Activated naive CD8-positive, alpha-beta T cell treated with anti-CD3 and anti-CD28 coated beads for 36 hours (primary cell): Measurements from ENCODE around the gene DPY19L2. TPM values are rescaled to one million over a fixed set of nuclear protein-coding genes. Genes with fewer than 3 reads are reported as not detected.
"Not testable (repeated sequence)": the region's sequence is repeated elsewhere in the genome, so short reads cannot be mapped to it uniquely, and the experiment has no call there.

Source experiments
- DNase-seq: peaks from one replicate; pipeline ENCODE4 v3.0.0; 2021
- H3K27ac Mint-ChIP-seq: one replicate; pipeline ENCODE4 v1.8.0; 2022; ENCODE audit warnings: mild to moderate bottlenecking, moderate library complexity, mixed read lengths
- H3K27me3 Mint-ChIP-seq: one replicate; pipeline ENCODE4 v1.8.0; 2022; ENCODE audit warnings: mild to moderate bottlenecking, mixed read lengths
- H3K36me3 Mint-ChIP-seq: one replicate; pipeline ENCODE4 v1.8.0; 2021; ENCODE audit warnings: mild to moderate bottlenecking, mixed read lengths
- H3K4me1 Mint-ChIP-seq: one replicate; pipeline ENCODE4 v1.8.0; 2021; ENCODE audit warnings: mixed read lengths
- H3K4me3 Mint-ChIP-seq: one replicate; pipeline ENCODE4 v1.8.0; 2022; ENCODE audit warnings: mild to moderate bottlenecking, moderate library complexity, mixed read lengths
- H3K9me3 Mint-ChIP-seq: one replicate; pipeline ENCODE4 v1.8.0; 2022; ENCODE audit warnings: mixed read lengths
- total RNA-seq, 2 experiments: library from RNA; stranded (reverse); gene quantifications; one replicate each; pipeline ENCODE4 v1.2.3, GENCODE V29; 2021

The DPY19L2 gene
- 1 to 10 TPM; 4.6 to 6.2 TPM for total RNA-seq

DNA sequence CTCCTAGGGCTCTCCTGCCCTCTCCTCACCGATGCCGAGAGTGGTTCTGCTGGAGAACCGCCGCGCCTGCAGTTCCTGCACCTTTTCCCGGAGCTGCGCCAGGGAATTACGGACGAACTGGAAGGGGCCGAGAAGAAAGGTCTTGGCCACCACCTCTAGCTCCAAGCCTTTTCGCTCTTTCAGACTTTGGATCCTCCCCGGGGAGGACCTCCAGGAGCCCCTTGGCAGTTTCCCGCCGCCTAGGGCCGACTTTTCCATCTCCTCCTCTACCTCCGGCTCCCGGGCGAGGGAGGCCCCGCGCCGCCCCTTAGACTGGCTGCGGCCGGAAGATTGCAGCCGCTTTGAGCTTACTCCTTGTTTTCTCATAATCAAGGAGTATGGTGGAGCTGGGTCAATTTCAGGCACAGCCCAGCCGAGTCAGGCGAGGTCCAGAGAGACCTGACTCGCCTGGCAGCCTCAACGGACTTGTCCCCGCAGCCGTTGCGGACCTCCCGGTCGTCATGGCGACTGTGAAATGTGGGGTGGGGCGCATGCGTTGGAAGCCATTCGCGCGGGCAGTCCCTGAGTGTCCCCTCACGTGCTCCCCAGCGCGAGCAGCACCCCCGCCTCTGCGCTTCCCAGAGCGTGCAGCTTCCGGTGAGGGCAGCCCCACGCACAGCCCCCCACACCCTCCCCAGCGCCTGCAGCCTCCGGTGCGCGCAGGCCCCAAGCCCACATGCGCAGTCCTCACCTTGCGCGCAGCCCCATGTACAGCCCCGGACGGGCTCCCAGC lies at the start of gene DPY19L2:
Gene DPY19L2 (minus strand): TSS at position 466 of the 772 bp plus-strand sequence. CDS start 100 bp downstream, at position 366.
- Mint-ChIP-seq H3K36me3 (peaks cover 4% of the 10 kb centered on the region), H3K4me1 (peaks cover 29% of the 10 kb centered on the region), H3K4me3 (peak within 1 kb of the TSS; percentile 88), H3K27me3 (no peaks in the 10 kb centered on the region), H3K9me3 (no peaks in the 10 kb centered on the region), H3K27ac (peak within 1 kb of the TSS; percentile 77)
- peak; percentile 86 for DNase-seq

DNA sequence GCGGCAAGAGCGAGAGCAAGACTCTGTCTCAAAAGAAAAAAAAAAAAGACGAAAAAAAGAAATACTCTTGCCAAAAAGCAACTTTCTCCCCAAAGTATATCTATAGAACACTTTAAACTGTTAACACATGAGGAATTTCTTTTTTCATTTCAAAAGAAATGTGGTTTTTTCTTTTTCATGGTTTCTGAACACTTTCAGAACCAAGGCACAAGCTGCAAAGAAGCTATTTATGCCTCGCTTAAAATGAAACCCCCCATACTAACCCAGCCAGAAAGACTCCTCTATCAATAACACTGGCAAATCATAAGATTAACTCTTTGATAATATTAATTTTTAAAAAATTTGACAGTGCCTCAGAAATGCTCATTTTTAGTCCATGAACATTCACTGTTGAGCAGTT lies 48.6 kb upstream of the DPY19L2 start:
- peaks cover 25% of the 10 kb centered on the region for H3K4me1 Mint-ChIP-seq
- not testable (repeated sequence) for H3K36me3 Mint-ChIP-seq, H3K27ac Mint-ChIP-seq, H3K9me3 Mint-ChIP-seq, H3K27me3 Mint-ChIP-seq, DNase-seq, H3K4me3 Mint-ChIP-seq

DNA sequence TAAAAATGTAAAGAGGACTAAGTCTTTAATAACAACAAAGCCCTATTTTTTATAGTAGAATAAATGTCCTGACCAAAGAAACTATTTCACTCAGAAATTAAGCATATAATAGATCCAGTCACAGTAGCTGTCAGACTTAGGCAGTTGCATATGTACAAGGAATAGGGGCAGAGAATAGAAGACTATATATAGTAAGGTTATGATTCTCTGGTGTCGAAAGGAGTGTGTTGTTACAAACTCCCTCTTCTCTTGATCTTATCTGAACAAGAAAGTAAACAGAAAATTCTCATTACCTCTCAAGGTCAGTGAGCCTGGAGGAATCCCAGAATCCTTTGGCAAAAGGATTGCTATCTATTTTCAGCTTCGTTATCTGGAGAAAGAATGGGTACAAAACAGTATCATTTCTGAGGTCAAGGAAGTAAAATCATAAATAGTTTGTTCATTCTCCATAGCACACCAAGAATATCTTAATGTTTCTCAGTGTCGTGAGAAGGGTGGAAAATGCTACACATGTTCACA lies 46.9 kb upstream of the DPY19L2 start:
- not testable (repeated sequence) for H3K4me3 Mint-ChIP-seq, H3K27me3 Mint-ChIP-seq, H3K36me3 Mint-ChIP-seq, DNase-seq, H3K9me3 Mint-ChIP-seq
- H3K27ac Mint-ChIP-seq = peak overlapping the region; percentile 51
- peaks cover 27% of the 10 kb centered on the region for H3K4me1 Mint-ChIP-seq

DNA sequence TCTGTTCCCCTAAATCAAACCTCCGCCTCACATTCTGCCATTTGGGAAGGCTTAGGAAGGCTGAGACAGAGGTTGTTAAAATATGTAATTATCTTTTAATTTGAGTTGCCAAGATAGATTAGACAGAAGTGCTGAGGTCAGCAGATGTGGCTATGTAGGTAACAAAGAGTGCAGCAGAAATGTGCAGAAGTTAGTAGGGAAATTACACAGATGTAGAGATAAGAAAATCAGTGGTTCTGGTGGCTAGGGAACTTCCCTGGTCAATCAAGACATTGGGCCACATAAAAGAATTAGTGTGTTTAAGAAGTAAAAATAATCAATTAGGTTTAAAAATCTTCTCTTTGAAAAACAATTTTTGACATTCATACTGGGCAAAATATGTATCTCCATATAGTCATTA lies 46.1 kb upstream of the DPY19L2 start:
- H3K27ac Mint-ChIP-seq = peak overlapping the region; percentile 76
- H3K27me3 Mint-ChIP-seq, H3K36me3 Mint-ChIP-seq, H3K4me3 Mint-ChIP-seq, H3K9me3 Mint-ChIP-seq, DNase-seq: not testable (repeated sequence)
- peaks cover 26% of the 10 kb centered on the region for H3K4me1 Mint-ChIP-seq

DNA sequence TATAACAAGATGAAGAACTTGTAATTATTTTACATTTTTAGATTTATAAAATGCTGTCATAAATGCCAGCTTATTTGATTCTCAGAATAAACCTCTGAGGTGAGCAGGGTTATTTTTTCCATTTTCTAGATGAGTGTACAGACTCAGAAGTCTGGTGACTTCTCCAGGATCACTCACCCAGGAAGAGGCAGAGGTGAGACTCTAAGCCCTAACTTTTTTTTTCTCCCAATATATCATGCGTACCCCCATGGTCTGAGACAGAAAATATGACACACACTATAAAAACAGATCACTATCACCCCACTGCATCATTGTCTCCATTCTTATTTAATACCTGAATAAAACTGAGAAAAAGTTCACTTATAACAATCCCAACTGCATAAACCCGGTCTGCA lies 45.4 kb upstream of the DPY19L2 start:
- not testable (repeated sequence) for H3K4me3 Mint-ChIP-seq, H3K27me3 Mint-ChIP-seq, H3K9me3 Mint-ChIP-seq, H3K36me3 Mint-ChIP-seq
- peak overlapping the region; percentile 76 for H3K27ac Mint-ChIP-seq
- peak; percentile 11 for DNase-seq
- H3K4me1 Mint-ChIP-seq = peaks cover 26% of the 10 kb centered on the region

DNA sequence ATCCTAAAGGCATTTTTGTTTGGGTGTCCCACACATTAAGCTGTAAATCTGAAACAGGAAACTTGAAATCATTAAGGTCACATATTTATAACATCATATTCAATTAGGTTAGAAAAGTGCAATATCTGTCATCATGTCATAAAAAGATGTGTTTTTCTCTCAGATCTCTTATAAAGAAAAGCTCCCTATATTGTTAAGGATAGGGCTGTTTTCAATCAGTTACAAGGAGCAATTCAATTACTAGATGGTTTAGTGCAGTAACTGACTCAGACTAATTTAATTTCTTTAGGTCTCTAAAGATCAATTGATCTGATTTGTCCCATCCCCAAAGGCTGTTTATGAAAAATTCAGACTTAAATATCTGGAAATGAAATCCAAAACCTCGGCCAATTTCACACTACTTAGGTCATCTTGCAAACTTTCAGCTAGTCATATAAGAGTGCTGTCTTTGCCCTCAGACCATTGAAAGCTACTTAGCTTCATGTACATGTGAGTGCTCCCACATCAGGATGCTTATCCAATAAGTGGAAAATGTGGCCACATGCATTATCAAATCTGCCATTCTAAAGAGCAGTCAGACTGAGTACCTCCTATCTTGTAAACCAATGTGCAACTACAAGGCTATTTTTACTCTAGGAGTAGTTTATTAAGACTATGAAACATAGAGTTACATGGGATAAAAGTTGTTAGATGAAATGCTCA lies 44.8 kb upstream of the DPY19L2 start:
- not testable (repeated sequence) for H3K4me3 Mint-ChIP-seq, H3K9me3 Mint-ChIP-seq, DNase-seq, H3K27me3 Mint-ChIP-seq, H3K36me3 Mint-ChIP-seq
- Mint-ChIP-seq H3K4me1 (peaks cover 26% of the 10 kb centered on the region), H3K27ac (peak overlapping the region; percentile 77)

DNA sequence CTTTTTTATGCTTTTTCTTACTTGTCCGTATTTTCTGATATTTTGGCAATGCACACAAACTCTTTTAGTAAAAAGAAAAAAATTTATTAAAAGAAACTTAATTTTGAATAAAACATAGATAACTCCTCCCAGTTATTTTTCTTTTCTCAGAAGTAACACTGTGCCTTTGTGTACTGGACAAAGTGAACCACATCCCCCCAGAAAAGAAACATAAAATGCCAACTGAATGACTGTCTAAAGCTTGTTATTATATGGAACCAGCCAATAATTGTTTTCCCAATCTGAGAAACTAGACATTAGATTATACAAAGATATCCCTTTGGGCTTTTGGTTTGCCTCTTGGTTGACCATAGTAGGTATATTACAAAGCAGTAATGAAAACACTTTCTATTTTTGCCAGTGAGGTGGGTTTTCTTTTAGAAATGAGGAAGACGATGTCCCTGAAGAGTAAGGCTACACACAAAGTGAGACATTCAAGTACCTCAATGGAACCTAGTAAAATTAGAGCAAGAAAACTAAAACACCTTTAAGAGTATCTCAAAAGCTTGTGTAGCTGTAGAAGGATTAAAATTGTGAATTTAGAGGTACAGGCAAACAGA lies 44.2 kb upstream of the DPY19L2 start:
- not testable (repeated sequence) for H3K9me3 Mint-ChIP-seq, DNase-seq, H3K4me3 Mint-ChIP-seq, H3K36me3 Mint-ChIP-seq, H3K27me3 Mint-ChIP-seq
- H3K27ac Mint-ChIP-seq = peak overlapping the region; percentile 77
- peaks cover 25% of the 10 kb centered on the region for H3K4me1 Mint-ChIP-seq

DNA sequence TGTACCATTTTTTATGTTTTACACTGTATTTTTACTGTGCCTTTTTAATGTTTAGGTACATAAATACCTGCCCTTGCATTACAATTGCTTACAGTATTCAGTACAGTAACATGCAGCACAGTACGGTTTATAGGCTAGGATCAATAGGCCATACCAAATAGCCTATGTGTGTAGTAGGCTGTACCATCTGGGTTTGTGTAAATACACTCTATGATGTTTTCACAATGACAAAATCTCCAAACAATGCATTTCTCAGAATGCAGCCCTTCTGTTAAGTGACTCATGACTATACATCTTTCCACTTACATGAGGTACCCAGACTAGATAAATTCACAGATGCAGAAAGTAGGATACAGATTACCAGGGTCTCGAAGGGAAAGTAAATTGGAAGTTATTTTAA lies 43.0 kb upstream of the DPY19L2 start:
- not testable (repeated sequence) for H3K9me3 Mint-ChIP-seq, H3K36me3 Mint-ChIP-seq, H3K27me3 Mint-ChIP-seq, DNase-seq, H3K4me3 Mint-ChIP-seq, H3K27ac Mint-ChIP-seq
- H3K4me1 Mint-ChIP-seq = peaks cover 22% of the 10 kb centered on the region

DNA sequence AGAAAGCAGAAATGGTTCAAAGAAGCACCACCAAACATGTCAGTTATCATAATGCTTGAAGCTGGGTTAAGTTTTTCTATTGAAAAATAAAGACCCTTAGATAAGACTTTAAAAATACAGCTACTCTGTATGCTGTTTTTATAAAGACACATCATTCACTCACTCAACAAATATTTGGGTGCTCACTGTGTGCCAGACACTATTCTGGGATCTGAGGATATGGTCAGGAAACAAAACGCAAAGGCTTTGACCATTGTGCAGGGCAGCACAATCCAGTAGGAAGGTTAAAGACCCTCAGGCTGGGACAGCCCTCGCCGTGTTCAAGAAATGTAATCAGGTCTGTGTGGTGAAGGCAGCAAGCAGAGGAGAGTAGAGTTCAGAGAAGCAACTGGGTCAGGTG lies 38.0 kb upstream of the DPY19L2 start:
- no peak for DNase-seq
- Mint-ChIP-seq H3K36me3 (no peaks in the 10 kb centered on the region), H3K27ac (no peak overlapping the region), H3K27me3 (peaks cover 12% of the 10 kb centered on the region), H3K4me3 (no peak overlapping the region), H3K4me1 (no peaks in the 10 kb centered on the region), H3K9me3 (no peaks in the 10 kb centered on the region)

DNA sequence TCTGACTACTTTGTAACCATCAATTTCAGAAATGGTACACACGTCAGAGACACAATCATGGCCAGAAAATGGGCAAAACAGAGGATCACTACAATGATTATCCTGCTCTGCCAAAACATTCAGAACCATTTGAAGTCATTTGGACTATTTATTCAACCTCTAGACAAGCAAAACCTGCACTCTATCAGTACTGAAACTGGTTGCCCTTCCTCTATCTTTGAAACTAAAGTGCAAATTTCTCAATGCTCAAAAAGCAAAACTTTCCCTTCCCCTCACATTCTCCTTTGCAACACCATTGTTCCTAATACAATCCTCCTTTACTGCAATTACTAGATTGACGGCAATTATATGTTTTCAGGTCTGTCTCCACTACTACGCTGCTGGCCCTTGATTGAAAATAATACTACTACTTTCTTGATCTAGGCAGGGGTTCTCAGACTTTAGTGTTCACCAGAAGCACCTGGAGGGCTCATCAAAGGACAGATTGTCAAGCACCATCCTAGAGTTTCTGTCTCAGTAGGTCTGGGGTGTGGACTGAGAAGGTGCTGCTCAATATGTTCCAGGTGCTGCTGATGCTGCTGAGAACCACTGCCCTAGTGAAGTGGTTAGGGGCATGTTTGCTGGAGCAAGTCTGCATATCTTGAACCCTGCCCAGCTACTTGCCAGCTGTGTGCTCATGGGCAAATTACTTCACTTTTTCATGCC lies 31.5 kb upstream of the DPY19L2 start:
- not testable (repeated sequence) for H3K27ac Mint-ChIP-seq, H3K36me3 Mint-ChIP-seq, DNase-seq, H3K4me3 Mint-ChIP-seq, H3K4me1 Mint-ChIP-seq, H3K9me3 Mint-ChIP-seq
- peaks cover 12% of the 10 kb centered on the region for H3K27me3 Mint-ChIP-seq

DNA sequence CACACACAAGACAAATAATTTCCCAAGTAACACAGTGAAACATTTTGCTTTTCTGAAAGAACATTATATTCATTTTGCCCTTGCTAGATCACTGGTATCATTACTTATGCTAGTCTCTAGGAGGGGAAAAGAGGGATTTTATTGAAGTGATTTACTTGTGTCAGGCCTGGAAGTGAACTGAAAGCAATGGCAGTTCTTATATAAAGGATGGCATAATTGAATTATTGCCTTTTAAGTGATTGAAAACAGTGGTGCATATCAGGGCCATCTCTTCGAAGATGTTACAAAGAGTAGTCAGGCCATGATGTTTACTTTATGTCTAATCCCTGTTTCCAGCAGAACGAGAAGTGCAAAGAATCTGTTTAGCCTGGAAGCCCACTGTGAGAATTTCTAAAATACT lies 30.7 kb upstream of the DPY19L2 start:
- not testable (repeated sequence) for H3K27ac Mint-ChIP-seq, H3K27me3 Mint-ChIP-seq, H3K9me3 Mint-ChIP-seq, H3K4me1 Mint-ChIP-seq, H3K4me3 Mint-ChIP-seq, DNase-seq, H3K36me3 Mint-ChIP-seq

DNA sequence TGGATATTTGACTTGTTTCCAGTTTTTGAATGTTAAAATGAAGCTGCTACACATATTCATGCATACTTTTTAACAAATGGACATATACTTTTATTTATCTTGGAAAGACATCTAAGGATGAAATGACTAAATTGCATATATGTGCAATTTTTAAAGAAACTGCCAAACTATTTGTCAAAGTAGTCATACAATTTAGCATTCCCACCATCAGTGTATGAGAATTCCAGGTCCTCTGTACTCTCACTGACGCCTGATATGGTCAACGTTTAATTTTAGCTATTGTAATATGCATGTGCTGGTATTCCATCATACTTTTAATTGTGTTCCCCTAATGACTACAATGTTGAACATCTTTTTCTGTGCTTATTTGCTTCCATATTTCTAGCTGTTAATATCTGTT lies 22.5 kb upstream of the DPY19L2 start:
- not testable (repeated sequence) for H3K9me3 Mint-ChIP-seq, H3K36me3 Mint-ChIP-seq, H3K27me3 Mint-ChIP-seq, DNase-seq, H3K4me3 Mint-ChIP-seq, H3K27ac Mint-ChIP-seq, H3K4me1 Mint-ChIP-seq

DNA sequence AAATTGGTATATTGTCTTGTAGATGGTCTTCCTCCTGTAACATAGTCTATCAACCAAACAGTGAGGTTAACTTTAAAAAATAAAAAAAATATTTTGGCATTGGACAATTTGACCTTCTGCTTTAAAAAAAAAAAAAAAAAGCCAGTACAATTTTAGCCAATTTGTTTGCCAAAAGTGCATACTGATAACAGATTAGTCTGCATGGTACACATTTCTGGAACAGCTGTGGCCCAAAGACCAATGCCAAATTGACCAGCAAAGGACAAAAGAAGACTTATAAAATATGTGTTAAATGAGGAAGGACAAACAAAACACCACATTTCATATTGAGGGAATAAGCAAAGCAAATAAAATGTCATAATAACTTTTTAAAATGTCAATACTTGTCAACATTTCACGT lies 20.8 kb upstream of the DPY19L2 start:
- not testable (repeated sequence) for H3K27ac Mint-ChIP-seq, H3K9me3 Mint-ChIP-seq, H3K27me3 Mint-ChIP-seq, H3K4me1 Mint-ChIP-seq, DNase-seq, H3K36me3 Mint-ChIP-seq, H3K4me3 Mint-ChIP-seq

DNA sequence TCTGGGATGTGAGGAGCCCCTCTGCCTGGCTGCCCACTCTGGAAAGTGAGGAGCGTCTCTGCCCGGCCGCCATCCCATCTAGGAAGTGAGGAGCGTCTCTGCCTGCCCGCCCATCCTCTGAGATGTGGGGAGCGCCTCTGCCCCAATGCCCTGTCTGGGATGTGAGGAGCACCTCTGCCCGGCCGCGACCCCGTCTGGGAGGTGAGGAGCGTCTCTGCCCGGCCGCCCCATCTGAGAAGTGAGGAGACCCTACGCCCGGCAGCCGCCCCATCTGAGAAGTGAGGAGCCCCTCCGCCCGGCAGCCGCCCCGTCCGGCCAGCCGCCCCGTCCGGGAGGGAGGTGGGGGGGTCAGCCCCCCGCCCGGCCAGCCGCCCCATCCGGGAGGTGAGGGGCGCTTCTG lies 18.3 kb upstream of the DPY19L2 start:
- not testable (repeated sequence) for H3K4me3 Mint-ChIP-seq, H3K4me1 Mint-ChIP-seq, H3K27ac Mint-ChIP-seq, H3K36me3 Mint-ChIP-seq, DNase-seq, H3K9me3 Mint-ChIP-seq, H3K27me3 Mint-ChIP-seq

DNA sequence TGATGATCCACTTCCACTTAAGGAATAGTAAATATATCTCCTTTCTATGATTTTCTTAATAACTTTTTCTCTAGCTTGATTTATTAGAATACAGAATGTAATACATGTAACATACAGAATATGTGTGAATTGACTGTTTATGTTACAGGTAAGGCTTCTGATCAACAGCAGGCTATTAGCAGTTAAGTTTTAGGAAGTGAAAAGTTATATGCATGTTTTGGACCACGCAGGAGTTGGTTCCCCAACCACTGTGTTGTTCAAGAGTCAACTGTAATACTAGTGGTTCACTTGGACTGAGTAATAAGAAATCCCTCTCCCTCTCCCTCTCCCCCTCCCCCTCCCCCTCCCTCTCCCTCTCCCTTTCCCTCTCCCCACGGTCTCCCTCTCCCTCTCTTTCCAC lies 17.5 kb upstream of the DPY19L2 start:
- not testable (repeated sequence) for H3K27me3 Mint-ChIP-seq, H3K9me3 Mint-ChIP-seq, DNase-seq, H3K27ac Mint-ChIP-seq, H3K4me3 Mint-ChIP-seq, H3K4me1 Mint-ChIP-seq, H3K36me3 Mint-ChIP-seq
